GM21423 (cell line): Measurements from ENCODE around the gene CNIH1.
"Not testable (repeated sequence)": the region's sequence is repeated elsewhere in the genome, so short reads cannot be mapped to it uniquely, and the experiment has no call there.

Experiments
- ATAC-seq: cut with Tn5 transposase; IDR thresholded peaks from one replicate; pipeline ENCODE4 v1.9.1; 2021; ENCODE audit warnings: mild to moderate bottlenecking, moderate library complexity; ENCODE audit not compliant: unreplicated experiment

The CNIH1 gene

GRCh38 chr14:54387328-54387727 is 53.8 kb downstream of the CNIH1 start:
- ATAC-seq: no peak

- no peak for ATAC-seq
Measured at GRCh38 chr14:54385556-54385955, 55.6 kb downstream of the CNIH1 start.

GRCh38 chr14:54383835-54384234 is 57.3 kb downstream of the CNIH1 start:
- ATAC-seq: no peak

GRCh38 chr14:54381821-54382220 is 59.4 kb downstream of the CNIH1 start:
- ATAC-seq: no peak

- not testable (repeated sequence) for ATAC-seq
Measured at GRCh38 chr14:54380558-54380957, 60.6 kb downstream of the CNIH1 start.

GRCh38 chr14:54378893-54379292 is 62.3 kb downstream of the CNIH1 start:
- not testable (repeated sequence) for ATAC-seq

GRCh38 chr14:54377501-54377900 is 63.7 kb downstream of the CNIH1 start:
- no peak for ATAC-seq

- no peak for ATAC-seq
Measured at GRCh38 chr14:54374117-54374884, 66.9 kb downstream of the CNIH1 start.
